OCI-LY3 (cell line): ENCODE data around the gene TMEM164.

Experiments
- H2AFZ ChIP-seq: fragments of 200-600, 300-600 bp; shearing (Covaris generic); 2 replicates; pipeline ENCODE4 v1.6.0; 2014; ENCODE audit warnings: antibody characterized with exemption, low read depth, low read length
- H3K27ac ChIP-seq: fragments of 200-600, 300-600 bp; sonication (generic); 2 replicates; pipeline ENCODE4 v1.5.1; 2014; ENCODE audit warnings: mild to moderate bottlenecking, low read length, moderate library complexity, mixed read lengths
- H3K27me3 ChIP-seq: fragments of 200-600, 300-600 bp; sonication (generic); 2 replicates; pipeline ENCODE4 v1.6.1; 2014; ENCODE audit warnings: low read depth, low read length, mixed read lengths
- H3K36me3 ChIP-seq: fragments of 200-600, 300-600 bp; sonication (generic); replicated peaks from 2 replicates; pipeline ENCODE3; 2014; ENCODE audit warnings: low read depth, low read length, mixed read lengths
- H3K4me1 ChIP-seq: fragments of 300-600, 200-600 bp; sonication (generic); 2 replicates; pipeline ENCODE4 v1.6.1; 2014; ENCODE audit warnings: low read length, mixed read lengths
- H3K4me2 ChIP-seq: fragments of 200-600, 300-600 bp; sonication (generic); 2 replicates; pipeline ENCODE4 v1.6.1; 2014; ENCODE audit warnings: low read length, mixed read lengths
- H3K4me3 ChIP-seq: fragments of 300-600, 200-600 bp; sonication (generic); 2 replicates; pipeline ENCODE4 v1.5.1; 2014; ENCODE audit warnings: antibody characterized with exemption, mild to moderate bottlenecking, low read length, moderate library complexity
- H3K79me2 ChIP-seq: fragments of 300-600, 200-600 bp; shearing (Covaris generic); 2 replicates; pipeline ENCODE4 v1.6.1; 2014; ENCODE audit warnings: mild to moderate bottlenecking, low read length, mixed read lengths
- H3K9ac ChIP-seq: fragments of 300-600, 200-600 bp; shearing (Covaris generic); 2 replicates; pipeline ENCODE4 v1.6.0; 2014; ENCODE audit warnings: mild to moderate bottlenecking, low read length, moderate library complexity
- H3K9me3 ChIP-seq: fragments of 200-600, 300-600 bp; shearing (Covaris generic); 2 replicates; pipeline ENCODE4 v1.6.1; 2014; ENCODE audit warnings: low read length, mixed read lengths; ENCODE audit not compliant: insufficient read depth
- H4K20me1 ChIP-seq: fragments of 200-600, 300-600 bp; sonication (generic); 2 replicates; pipeline ENCODE4 v1.6.1; 2016; ENCODE audit warnings: low read length, mixed read lengths; ENCODE audit not compliant: insufficient read depth
- EZH2phosphoT487 ChIP-seq: fragments of 200-600 bp; shearing (Covaris generic); IDR thresholded peaks from 2 replicates; pipeline ENCODE4 v1.6.1; 2018; ENCODE audit warnings: antibody characterized with exemption, mixed run types, low read depth
- TF ChIP-seq, protein P1 (sequence below): fragments of 200-600, 300-600 bp; sonication (generic); IDR thresholded peaks from 2 replicates; pipeline ENCODE4 v1.5.1; 2014; ENCODE audit warnings: antibody characterized with exemption, low read length, low read depth

Gene TMEM164

DNA sequence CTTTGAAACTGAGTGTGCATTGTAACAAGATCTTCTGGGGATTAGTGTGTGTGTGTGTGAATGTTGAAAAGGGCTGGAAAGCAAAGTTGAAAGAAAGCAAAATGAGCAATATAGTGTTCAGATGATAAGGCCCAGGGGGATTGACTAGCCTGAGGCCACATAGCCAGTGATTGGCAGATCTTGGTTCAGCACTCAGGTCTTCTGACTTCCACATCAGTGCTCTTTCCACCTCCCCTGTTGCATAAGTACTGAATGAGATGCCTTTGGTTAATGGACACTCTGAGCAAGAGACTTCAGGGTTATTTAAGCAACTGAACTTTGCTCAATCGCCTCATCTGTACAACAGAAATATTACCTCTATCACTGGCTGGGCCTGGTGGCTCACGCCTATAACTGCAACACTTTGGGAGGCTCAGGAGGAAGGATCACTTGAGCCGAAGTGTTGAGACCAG is 120.4 kb downstream of the TMEM164 start:
- H2AFZ ChIP-seq, result no peak overlapping the region
- H3K9ac ChIP-seq, result no peak overlapping the region
- no peaks in the 10 kb centered on the region for H3K4me1 ChIP-seq
- no peaks in the 10 kb centered on the region for H4K20me1 ChIP-seq
- H3K27me3 ChIP-seq, result no peaks in the 10 kb centered on the region
- H3K4me2 ChIP-seq, result no peak overlapping the region
- peaks cover 2% of the 10 kb centered on the region for H3K36me3 ChIP-seq
- H3K4me3 ChIP-seq, result no peak overlapping the region
- H3K9me3 ChIP-seq, result no peaks in the 10 kb centered on the region
- TF ChIP-seq EZH2phosphoT487, result no peak
- TF ChIP-seq, protein P1, sequence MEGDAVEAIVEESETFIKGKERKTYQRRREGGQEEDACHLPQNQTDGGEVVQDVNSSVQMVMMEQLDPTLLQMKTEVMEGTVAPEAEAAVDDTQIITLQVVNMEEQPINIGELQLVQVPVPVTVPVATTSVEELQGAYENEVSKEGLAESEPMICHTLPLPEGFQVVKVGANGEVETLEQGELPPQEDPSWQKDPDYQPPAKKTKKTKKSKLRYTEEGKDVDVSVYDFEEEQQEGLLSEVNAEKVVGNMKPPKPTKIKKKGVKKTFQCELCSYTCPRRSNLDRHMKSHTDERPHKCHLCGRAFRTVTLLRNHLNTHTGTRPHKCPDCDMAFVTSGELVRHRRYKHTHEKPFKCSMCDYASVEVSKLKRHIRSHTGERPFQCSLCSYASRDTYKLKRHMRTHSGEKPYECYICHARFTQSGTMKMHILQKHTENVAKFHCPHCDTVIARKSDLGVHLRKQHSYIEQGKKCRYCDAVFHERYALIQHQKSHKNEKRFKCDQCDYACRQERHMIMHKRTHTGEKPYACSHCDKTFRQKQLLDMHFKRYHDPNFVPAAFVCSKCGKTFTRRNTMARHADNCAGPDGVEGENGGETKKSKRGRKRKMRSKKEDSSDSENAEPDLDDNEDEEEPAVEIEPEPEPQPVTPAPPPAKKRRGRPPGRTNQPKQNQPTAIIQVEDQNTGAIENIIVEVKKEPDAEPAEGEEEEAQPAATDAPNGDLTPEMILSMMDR, result no peak
- H3K79me2 ChIP-seq, result no peaks in the 10 kb centered on the region
- no peak overlapping the region for H3K27ac ChIP-seq

DNA sequence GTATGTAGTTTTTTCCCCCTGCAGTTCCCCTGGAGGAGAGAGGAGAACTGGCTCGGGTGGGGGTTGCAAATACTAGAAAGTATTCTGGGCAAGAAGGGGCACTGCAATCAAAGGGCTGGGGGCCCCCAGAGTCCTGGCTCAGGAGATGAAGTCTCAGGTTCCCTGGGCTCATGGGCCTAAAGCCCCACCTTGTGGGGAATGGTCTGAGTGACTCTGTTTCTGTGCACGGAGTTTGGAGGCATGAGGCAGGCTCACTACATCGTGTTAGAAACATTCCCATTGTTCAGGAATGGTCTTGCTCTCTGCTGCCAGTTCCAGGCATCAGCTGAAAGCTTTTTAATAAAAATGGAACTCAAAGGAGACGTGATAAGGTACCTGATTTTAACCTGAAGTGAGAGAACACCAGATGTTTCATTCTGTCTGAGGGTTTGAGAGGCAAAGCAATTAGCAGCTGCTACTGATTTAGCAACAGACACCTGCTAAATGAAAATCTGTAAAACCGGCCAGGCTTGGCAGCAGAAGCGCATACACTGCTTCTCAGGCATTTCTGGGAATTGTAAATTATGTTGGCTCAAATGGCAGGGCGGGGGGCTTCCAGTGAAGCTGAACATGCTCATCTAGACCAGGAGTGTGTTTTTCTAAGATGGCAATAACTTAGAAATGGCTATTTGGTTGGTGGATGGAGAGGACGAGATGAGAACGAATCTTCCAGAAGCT is 122.7 kb downstream of the TMEM164 start:
- Histone ChIP-seq H3K27me3 (no peaks in the 10 kb centered on the region), H3K9me3 (no peaks in the 10 kb centered on the region), H3K27ac (no peak overlapping the region), H3K4me1 (no peaks in the 10 kb centered on the region), H3K79me2 (no peaks in the 10 kb centered on the region), H3K36me3 (peaks cover 2% of the 10 kb centered on the region), H3K4me2 (no peak overlapping the region), H2AFZ (no peak overlapping the region), H4K20me1 (no peaks in the 10 kb centered on the region), H3K9ac (no peak overlapping the region), H3K4me3 (no peak overlapping the region)
- TF ChIP-seq EZH2phosphoT487, result no peak
- TF ChIP-seq, protein P1, result peak; percentile 36

DNA sequence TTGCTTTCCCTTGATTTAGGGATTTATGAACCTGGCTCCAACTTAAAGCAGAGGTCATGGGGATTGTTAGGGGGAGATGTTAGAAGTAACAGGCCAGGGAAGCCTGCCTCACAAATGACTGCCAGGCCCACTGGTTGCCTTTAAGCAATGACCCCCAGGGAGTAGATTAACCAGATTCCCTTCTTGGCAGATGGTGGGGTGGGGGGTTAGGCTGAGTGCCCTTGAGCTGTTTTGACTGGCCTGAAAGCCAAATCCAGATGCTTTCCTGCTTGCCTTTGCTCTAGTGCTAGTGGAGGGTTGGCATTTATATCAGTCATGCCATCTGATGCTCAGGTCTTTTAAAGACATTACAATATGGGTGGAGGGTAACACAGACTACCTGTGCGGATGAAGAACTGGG is 128.1 kb downstream of the TMEM164 start:
- no peak overlapping the region for H2AFZ ChIP-seq
- no peaks in the 10 kb centered on the region for H3K27me3 ChIP-seq
- peaks cover 24% of the 10 kb centered on the region for H3K4me1 ChIP-seq
- H3K9ac ChIP-seq, result no peak overlapping the region
- no peaks in the 10 kb centered on the region for H3K36me3 ChIP-seq
- no peak overlapping the region for H3K4me2 ChIP-seq
- no peak overlapping the region for H3K27ac ChIP-seq
- H3K79me2 ChIP-seq, result no peaks in the 10 kb centered on the region
- TF ChIP-seq, protein P1, result no peak
- no peak for TF ChIP-seq EZH2phosphoT487
- H3K9me3 ChIP-seq, result no peaks in the 10 kb centered on the region
- no peaks in the 10 kb centered on the region for H4K20me1 ChIP-seq
- no peak overlapping the region for H3K4me3 ChIP-seq

DNA sequence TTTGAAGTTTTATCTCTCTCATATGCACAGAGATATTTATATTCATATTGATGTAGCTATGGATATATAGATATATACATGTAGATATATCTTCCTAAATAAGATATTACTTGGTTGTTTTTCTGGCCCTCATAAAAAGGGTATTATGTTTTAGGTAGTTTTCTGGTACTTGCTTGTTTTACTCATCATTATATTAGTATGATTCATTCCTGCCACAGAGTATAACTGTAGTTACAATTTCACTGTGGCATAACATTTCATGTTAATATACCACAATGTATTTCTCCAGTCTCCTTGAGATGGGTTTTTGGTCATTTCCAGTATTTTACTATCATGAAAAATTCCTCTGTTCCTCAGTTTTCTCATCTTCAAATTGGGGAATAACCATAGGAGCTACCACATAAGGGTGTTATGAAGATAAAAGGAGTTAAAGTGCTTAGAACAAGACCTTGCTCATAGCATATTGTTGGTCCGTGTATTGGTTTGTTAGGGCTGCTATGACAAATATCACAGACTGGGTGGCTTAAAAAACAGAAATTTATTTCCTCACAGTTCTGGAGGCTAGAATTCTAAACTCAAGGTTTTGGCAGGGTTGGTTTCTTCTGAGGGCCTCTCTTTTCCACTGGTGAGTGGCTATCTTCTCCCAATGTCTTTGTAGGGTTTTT is 129.7 kb downstream of the TMEM164 start:
- H3K4me1 ChIP-seq, result peaks cover 24% of the 10 kb centered on the region
- H4K20me1 ChIP-seq, result no peaks in the 10 kb centered on the region
- no peak overlapping the region for H3K9ac ChIP-seq
- no peak overlapping the region for H2AFZ ChIP-seq
- no peaks in the 10 kb centered on the region for H3K27me3 ChIP-seq
- no peak overlapping the region for H3K4me3 ChIP-seq
- TF ChIP-seq, protein P1, result no peak
- no peak for TF ChIP-seq EZH2phosphoT487
- no peaks in the 10 kb centered on the region for H3K36me3 ChIP-seq
- H3K4me2 ChIP-seq, result peak overlapping the region; percentile 14
- no peaks in the 10 kb centered on the region for H3K9me3 ChIP-seq
- H3K79me2 ChIP-seq, result no peaks in the 10 kb centered on the region
- H3K27ac ChIP-seq, result no peak overlapping the region
